Ovary (tissue), 3 donors: ENCODE data around the gene QPCT.

Source experiments
- POLR2A ChIP-seq: fragments of 450-650 bp; IDR thresholded peaks from one replicate; pipeline ENCODE4 v1.6.1; 2017; ENCODE audit warnings: antibody characterized with exemption, mild to moderate bottlenecking, moderate library complexity
- TF ChIP-seq, protein P1 (sequence below), 3 donors: fragments of 450-650 bp in 2 of 3; fragments of 200-600 bp in 1 of 3; IDR thresholded peaks; one replicate each; pipeline versions ENCODE4 v1.5.1 to v1.8.0; 2016 to 2022; ENCODE audit warnings: antibody characterized with exemption in 3 of 3, mild to moderate bottlenecking in 1 of 3
- donor health status: DM: no; HTN: no; CAD: no.

- TF ChIP-seq, protein P1, sequence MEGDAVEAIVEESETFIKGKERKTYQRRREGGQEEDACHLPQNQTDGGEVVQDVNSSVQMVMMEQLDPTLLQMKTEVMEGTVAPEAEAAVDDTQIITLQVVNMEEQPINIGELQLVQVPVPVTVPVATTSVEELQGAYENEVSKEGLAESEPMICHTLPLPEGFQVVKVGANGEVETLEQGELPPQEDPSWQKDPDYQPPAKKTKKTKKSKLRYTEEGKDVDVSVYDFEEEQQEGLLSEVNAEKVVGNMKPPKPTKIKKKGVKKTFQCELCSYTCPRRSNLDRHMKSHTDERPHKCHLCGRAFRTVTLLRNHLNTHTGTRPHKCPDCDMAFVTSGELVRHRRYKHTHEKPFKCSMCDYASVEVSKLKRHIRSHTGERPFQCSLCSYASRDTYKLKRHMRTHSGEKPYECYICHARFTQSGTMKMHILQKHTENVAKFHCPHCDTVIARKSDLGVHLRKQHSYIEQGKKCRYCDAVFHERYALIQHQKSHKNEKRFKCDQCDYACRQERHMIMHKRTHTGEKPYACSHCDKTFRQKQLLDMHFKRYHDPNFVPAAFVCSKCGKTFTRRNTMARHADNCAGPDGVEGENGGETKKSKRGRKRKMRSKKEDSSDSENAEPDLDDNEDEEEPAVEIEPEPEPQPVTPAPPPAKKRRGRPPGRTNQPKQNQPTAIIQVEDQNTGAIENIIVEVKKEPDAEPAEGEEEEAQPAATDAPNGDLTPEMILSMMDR (IDR thresholded peaks at IDR 0.05): no peak
- no peak for TF ChIP-seq POLR2A
Observed at GRCh38 chr2:37323176-37323780, 21.2 kb upstream of the QPCT start.
